H9 (cell line): ENCODE results near the gene MRPL1. TPM values are rescaled to one million over a fixed set of nuclear protein-coding genes. Genes with fewer than 3 reads are reported as not detected.

Source experiments
- DNase-seq: peaks from one replicate; pipeline ENCODE4 v3.0.0-alpha.2; 2017
- H2AFZ ChIP-seq: one replicate; pipeline ENCODE4 v1.6.1; 2013; ENCODE audit warnings: mild to moderate bottlenecking, low read length, control low read depth, moderate library complexity
- H2AK5ac ChIP-seq: 2 replicates; pipeline ENCODE4 v1.6.1; 2013; ENCODE audit warnings: low read length, control low read depth, mixed read lengths; ENCODE audit not compliant: insufficient read length
- H2BK120ac ChIP-seq: one replicate; pipeline ENCODE4 v1.6.1; 2013; ENCODE audit warnings: low read depth, mild to moderate bottlenecking, low read length, control low read depth, inconsistent platforms; ENCODE audit not compliant: poor library complexity, severe bottlenecking
- H2BK12ac ChIP-seq: 2 replicates; pipeline ENCODE4 v1.6.1; 2013; ENCODE audit warnings: low read length, control low read depth, mixed read lengths, low read depth; ENCODE audit not compliant: insufficient read length
- H2BK15ac ChIP-seq: 2 replicates; pipeline ENCODE4 v1.6.1; 2013; ENCODE audit warnings: low read depth, low read length, control low read depth
- H2BK20ac ChIP-seq: one replicate; pipeline ENCODE4 v1.6.1; 2013; ENCODE audit warnings: low read depth, mild to moderate bottlenecking, low read length, control low read depth, inconsistent platforms; ENCODE audit not compliant: poor library complexity, severe bottlenecking
- H2BK5ac ChIP-seq: 2 replicates; pipeline ENCODE4 v1.6.1; 2013; ENCODE audit warnings: low read length, control low read depth, mixed read lengths; ENCODE audit not compliant: insufficient read length
- H3K14ac ChIP-seq: 2 replicates; pipeline ENCODE4 v1.6.1; 2013; ENCODE audit warnings: low read length, control low read depth; ENCODE audit not compliant: insufficient read depth
- H3K18ac ChIP-seq: 2 replicates; pipeline ENCODE4 v1.6.1; 2013; ENCODE audit warnings: low read depth, mild to moderate bottlenecking, mixed read lengths, low read length, control low read depth; ENCODE audit not compliant: insufficient read length
- H3K23ac ChIP-seq: 2 replicates; pipeline ENCODE4 v1.6.1; 2013; ENCODE audit warnings: low read length, control low read depth, mixed read lengths, low read depth; ENCODE audit not compliant: insufficient read length
- H3K23me2 ChIP-seq: 2 replicates; pipeline ENCODE4 v1.6.1; 2013; ENCODE audit warnings: low read depth, mild to moderate bottlenecking, mixed read lengths, low read length, control low read depth; ENCODE audit not compliant: insufficient read length, poor library complexity, severe bottlenecking
- H3K27ac ChIP-seq: 2 replicates; pipeline ENCODE4 v1.5.1; 2013; ENCODE audit warnings: low read length, control low read depth, mixed read lengths, low read depth; ENCODE audit not compliant: insufficient read length
- H3K27me3 ChIP-seq: 2 replicates; pipeline ENCODE4 v1.6.1; 2013; ENCODE audit warnings: low read length, control low read depth, inconsistent platforms; ENCODE audit not compliant: insufficient read depth
- H3K4ac ChIP-seq: 2 replicates; pipeline ENCODE4 v1.6.1; 2013; ENCODE audit warnings: low read depth, mild to moderate bottlenecking, control low read depth, inconsistent platforms, low read length, moderate library complexity
- H3K4me1 ChIP-seq: 2 replicates; pipeline ENCODE4 v1.6.1; 2013; ENCODE audit warnings: low read length, control low read depth, inconsistent platforms; ENCODE audit not compliant: insufficient read depth
- H3K4me2 ChIP-seq: 2 replicates; pipeline ENCODE4 v1.6.1; 2013; ENCODE audit warnings: low read length, control low read depth, mixed read lengths; ENCODE audit not compliant: insufficient read length, insufficient read depth
- H3K56ac ChIP-seq: 2 replicates; pipeline ENCODE4 v1.6.1; 2013; ENCODE audit warnings: low read depth, mild to moderate bottlenecking, mixed read lengths, low read length, control low read depth; ENCODE audit not compliant: insufficient read length
- H3K79me1 ChIP-seq: 2 replicates; pipeline ENCODE4 v1.6.1; 2013; ENCODE audit warnings: low read depth, mild to moderate bottlenecking, moderate library complexity, low read length, control low read depth, inconsistent platforms; ENCODE audit not compliant: insufficient read depth, poor library complexity, severe bottlenecking
- H3K79me2 ChIP-seq: 2 replicates; pipeline ENCODE4 v1.6.1; 2013; ENCODE audit warnings: low read length, control low read depth, inconsistent platforms; ENCODE audit not compliant: insufficient read depth
- H3K9ac ChIP-seq: 2 replicates; pipeline ENCODE4 v1.6.1; 2013; ENCODE audit warnings: low read length, control low read depth, mixed read lengths; ENCODE audit not compliant: insufficient read length; ENCODE audit errors: extremely low read depth
- H3K9me3 ChIP-seq: one replicate; pipeline ENCODE4 v1.6.1; 2013; ENCODE audit warnings: low read depth, low read length, inconsistent platforms; ENCODE audit not compliant: control insufficient read depth
- H3T11ph ChIP-seq: one replicate; pipeline ENCODE4 v1.6.1; 2013; ENCODE audit warnings: mild to moderate bottlenecking, low read length, control low read depth, inconsistent platforms
- H4K20me1 ChIP-seq: one replicate; pipeline ENCODE4 v1.6.1; 2013; ENCODE audit not compliant: control insufficient read depth, insufficient read length, insufficient read depth
- H4K5ac ChIP-seq: 2 replicates; pipeline ENCODE4 v1.6.1; 2013; ENCODE audit warnings: low read depth, mild to moderate bottlenecking, mixed read lengths, low read length, control low read depth; ENCODE audit not compliant: insufficient read length
- H4K8ac ChIP-seq: replicated peaks from 2 replicates; pipeline ENCODE4 v1.6.1; 2013; ENCODE audit warnings: low read length, control low read depth, mixed read lengths, low read depth; ENCODE audit not compliant: insufficient read length
- H4K91ac ChIP-seq: 2 replicates; pipeline ENCODE4 v1.6.1; 2013; ENCODE audit warnings: low read depth, mild to moderate bottlenecking, moderate library complexity, mixed read lengths, low read length, control low read depth; ENCODE audit not compliant: insufficient read length
- H3K27ac Mint-ChIP-seq, 3 experiments: 2 replicates in 2 of 3; 3 replicates in 1 of 3; pipeline ENCODE4 v1.8.0; 2020 to 2021; ENCODE audit warnings: mixed read lengths in 3 of 3, mild to moderate bottlenecking in 1 of 3, moderate library complexity in 1 of 3
- H3K27me3 Mint-ChIP-seq: 2 replicates; pipeline ENCODE4 v1.8.0; 2021; ENCODE audit warnings: low read depth, mild to moderate bottlenecking, moderate library complexity, mixed read lengths
- H3K36me3 Mint-ChIP-seq, 3 experiments: 2 replicates in 2 of 3; 3 replicates in 1 of 3; pipeline ENCODE4 v1.8.0; 2020 to 2021; ENCODE audit warnings: low read depth in 3 of 3, mixed read lengths in 3 of 3; ENCODE audit not compliant: insufficient read depth in 1 of 3
- H3K4me1 Mint-ChIP-seq, 2 experiments: 2 replicates each; pipeline ENCODE4 v1.8.0; 2020; ENCODE audit warnings: mixed read lengths in 2 of 2
- H3K4me3 Mint-ChIP-seq, 2 experiments: 2 replicates in 1 of 2; 3 replicates in 1 of 2; pipeline ENCODE4 v1.8.0; 2020 to 2021; ENCODE audit warnings: mild to moderate bottlenecking in 2 of 2, mixed read lengths in 2 of 2, moderate library complexity in 1 of 2
- H3K9me3 Mint-ChIP-seq, 2 experiments: 2 replicates in 1 of 2; 3 replicates in 1 of 2; pipeline ENCODE4 v1.8.0; 2020; ENCODE audit warnings: mild to moderate bottlenecking in 2 of 2, mixed read lengths in 2 of 2, moderate library complexity in 1 of 2
- CTCF ChIP-seq: fragments of 200-600 bp; sonication (generic); conservative IDR thresholded peaks from 3 replicates; pipeline ENCODE4 v1.8.0; 2021; ENCODE audit warnings: antibody characterized with exemption, mild to moderate bottlenecking
- WGBS: extraction: QIAGEN DNeasy Blood & Tissue Kit; methylation state at CpG from one replicate; pipeline ENCODE4 v1.1.7; 2013; ENCODE audit warnings: missing lambda C conversion rate, low lambda C conversion rate, mixed read lengths; ENCODE audit not compliant: insufficient read length; ENCODE audit errors: extremely low coverage; 5-methylcytosine and 5-hydroxymethylcytosine counted together
- total RNA-seq: library from RNA; stranded (reverse); gene quantifications from 2 replicates; pipeline ENCODE4 v1.2.1, GENCODE V29; 2021

The MRPL1 gene
- total RNA-seq, 1 experiment from 2014 or later: 39.0 TPM

GRCh38 chr4:77826275-77826674, 36.4 kb upstream of the MRPL1 start:
- no peak overlapping the region for H3K23ac ChIP-seq
- Mint-ChIP-seq H3K27ac (no peak overlapping the region), H3K4me3 (no peak overlapping the region), H3K36me3 (no peaks in the 10 kb centered on the region), H3K27me3 (peaks cover 5% of the 10 kb centered on the region; the same call in 1 of the 2 replicates), H3K4me1 (no peaks in the 10 kb centered on the region), H3K9me3 (no peaks in the 10 kb centered on the region; a peak in 1 of 5 replicates)
- no peak overlapping the region for H3K18ac ChIP-seq
- no peak overlapping the region for H3K4me2 ChIP-seq
- H2BK5ac ChIP-seq: no peak overlapping the region
- DNase-seq: no peak
- no peak overlapping the region for H3K4ac ChIP-seq
- WGBS: no CpG with 5 or more reads among the region's 6 CpGs
- no peaks in the 10 kb centered on the region for H3K23me2 ChIP-seq
- no peaks in the 10 kb centered on the region for H3K79me1 ChIP-seq
- no peaks in the 10 kb centered on the region for H3K79me2 ChIP-seq
- no peak overlapping the region for H2AK5ac ChIP-seq
- no peaks in the 10 kb centered on the region for H4K20me1 ChIP-seq
- no peak overlapping the region for H3K56ac ChIP-seq
- H2BK120ac ChIP-seq: no peak overlapping the region
- no peak overlapping the region for H4K91ac ChIP-seq
- H3K9me3 ChIP-seq: no peaks in the 10 kb centered on the region
- H2BK15ac ChIP-seq: no peak overlapping the region
- H2BK12ac ChIP-seq: no peak overlapping the region
- no peak overlapping the region for H3K14ac ChIP-seq
- H3K4me1 ChIP-seq: no peaks in the 10 kb centered on the region
- no peak overlapping the region for H2AFZ ChIP-seq
- no peak overlapping the region for H4K5ac ChIP-seq
- no peak overlapping the region for H3T11ph ChIP-seq
- H2BK20ac ChIP-seq: no peak overlapping the region
- H4K8ac ChIP-seq: no peak overlapping the region
- TF ChIP-seq CTCF: no peak
- no peaks in the 10 kb centered on the region for H3K27me3 ChIP-seq
- no peak overlapping the region for H3K9ac ChIP-seq
- H3K27ac ChIP-seq: no peak overlapping the region
